HL-60/S4 (cell line): ENCODE results near the gene DAB1.

Source experiments
- in situ Hi-C: fragments of 300-500 bp; cut with MboI; formaldehyde crosslinking; loops from 2 replicates; pipeline ENCODE4 v1.14.3; 2022; ENCODE audit warnings: low sequenced_read_pairs

The DAB1 gene

GRCh38 chr1:57418971-57419370, 4.9 kb downstream of the DAB1 start:
- in situ Hi-C loops, result no loop called here

DNA sequence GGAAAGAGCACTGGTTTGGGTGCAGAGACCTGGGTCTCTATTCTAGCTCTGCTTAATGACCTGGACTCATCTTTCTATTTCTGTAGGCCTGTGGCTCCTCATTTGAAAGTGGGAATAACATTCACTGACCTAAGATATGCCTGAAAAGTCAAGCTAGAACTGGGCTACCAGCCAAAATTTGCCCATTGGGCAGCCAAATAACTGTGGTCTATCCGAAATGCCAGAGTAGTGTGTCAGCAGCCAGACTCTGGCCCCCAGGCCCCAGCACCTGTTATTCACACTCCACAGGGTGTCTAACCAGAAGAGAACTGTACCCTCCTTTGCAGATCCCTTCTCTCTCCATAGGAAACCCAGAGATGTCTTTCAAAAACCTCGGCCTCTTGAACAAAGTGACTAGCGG, 12.6 kb downstream of the DAB1 start:
- in situ Hi-C loops, result no loop called here

- in situ Hi-C loops, result no loop called here
Measured at GRCh38 chr1:57410508-57410907, 13.4 kb downstream of the DAB1 start.

DNA sequence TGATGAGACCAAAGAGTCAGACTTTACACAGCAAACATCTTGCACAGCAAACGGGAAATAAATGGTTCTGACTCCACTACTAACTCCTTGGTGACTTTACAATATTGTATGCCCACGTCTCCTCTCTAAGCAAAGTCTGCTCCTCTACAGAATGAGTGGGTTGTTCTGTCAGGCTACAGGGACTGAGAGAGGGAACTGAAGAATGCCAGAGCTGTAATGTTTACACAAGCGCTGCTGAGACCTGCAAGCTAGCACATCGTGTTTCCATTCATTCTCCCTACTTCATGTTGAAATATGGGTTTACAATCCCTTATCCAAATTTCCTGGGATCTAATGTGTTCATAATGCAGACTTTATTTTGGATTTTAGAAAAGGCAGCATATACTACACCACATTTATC, 15.9 kb downstream of the DAB1 start:
- in situ Hi-C loops, result no loop called here

GRCh38 chr1:57406428-57406970, 17.4 kb downstream of the DAB1 start:
- in situ Hi-C loops, result no loop called here

- in situ Hi-C loops, result no loop called here
Measured at GRCh38 chr1:57404884-57405283, 19.0 kb downstream of the DAB1 start.

GRCh38 chr1:57403201-57403600, 20.7 kb downstream of the DAB1 start:
- in situ Hi-C loops, result no loop called here

- in situ Hi-C loops, result no loop called here
Measured at GRCh38 chr1:57401671-57402070, 22.2 kb downstream of the DAB1 start.

GRCh38 chr1:57400048-57400447, 23.8 kb downstream of the DAB1 start:
- in situ Hi-C loops, result no loop called here

DNA sequence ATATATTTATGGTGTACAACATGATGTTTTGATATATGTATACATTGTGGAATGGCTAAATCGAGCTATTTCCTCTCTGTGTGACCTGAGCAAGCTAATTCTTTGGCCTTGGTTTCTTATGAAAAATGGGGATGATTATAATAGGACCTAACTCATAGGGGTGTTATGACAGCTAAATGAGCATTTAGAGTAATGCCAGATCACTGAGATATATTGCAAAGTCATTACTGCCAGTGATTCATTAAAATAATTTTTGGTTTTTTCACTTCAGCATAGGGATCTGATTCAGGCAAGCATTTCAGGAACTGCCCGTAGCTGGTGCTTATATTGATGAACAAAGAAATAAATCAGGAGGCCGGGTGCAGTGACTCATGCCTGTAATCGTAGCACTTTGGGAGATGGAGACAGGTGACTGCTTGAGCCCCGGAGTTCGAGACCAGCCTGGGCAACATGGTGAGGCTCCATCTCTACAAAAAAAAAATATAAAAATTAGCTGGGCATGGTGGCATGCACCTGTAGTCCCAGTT, 30.7 kb downstream of the DAB1 start:
- in situ Hi-C loops, result no loop called here

GRCh38 chr1:57385336-57385735, 38.5 kb downstream of the DAB1 start:
- in situ Hi-C loops, result no loop called here

- in situ Hi-C loops, result no loop called here
Measured at GRCh38 chr1:57384901-57385300, 39.0 kb downstream of the DAB1 start.

DNA sequence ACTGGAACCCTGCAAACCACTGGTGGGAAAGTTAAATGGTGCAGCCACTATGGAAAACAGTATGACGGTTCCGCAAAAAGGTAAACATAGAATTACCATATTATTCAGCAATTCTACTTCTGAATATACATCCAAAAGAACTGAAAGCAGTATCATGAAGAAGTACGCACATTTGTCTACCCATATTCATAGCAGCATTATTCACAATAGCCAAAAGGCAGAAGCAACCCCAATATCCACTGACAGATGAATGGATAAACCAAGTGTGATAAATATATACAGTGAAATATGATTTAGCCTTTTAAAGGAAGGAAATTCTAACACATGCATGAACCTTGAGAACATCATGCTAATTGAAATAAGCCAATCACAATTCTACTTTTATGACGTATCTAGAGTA, 39.6 kb downstream of the DAB1 start:
- in situ Hi-C loops, result no loop called here

- in situ Hi-C loops, result no loop called here
Measured at GRCh38 chr1:57381871-57382270, 42.0 kb downstream of the DAB1 start.

DNA sequence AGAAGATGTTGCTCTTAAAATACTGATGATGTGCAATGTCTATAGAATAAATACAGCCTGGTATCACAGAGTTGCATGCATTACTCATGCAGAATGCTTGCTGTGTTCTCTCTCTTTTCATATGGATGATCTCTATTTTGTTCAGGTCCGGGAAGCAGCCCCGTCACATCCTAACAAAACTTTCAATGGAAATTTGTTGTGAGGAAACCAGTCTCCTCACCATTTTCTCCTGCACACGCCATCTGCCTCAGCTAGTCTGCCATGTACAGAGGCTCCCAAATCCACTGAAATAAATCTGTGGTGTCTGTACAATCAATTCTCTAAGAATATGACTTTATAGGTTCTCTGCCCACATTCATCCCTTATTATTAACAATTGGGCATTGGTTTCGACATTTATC, 42.4 kb downstream of the DAB1 start:
- in situ Hi-C loops, result no loop called here

DNA sequence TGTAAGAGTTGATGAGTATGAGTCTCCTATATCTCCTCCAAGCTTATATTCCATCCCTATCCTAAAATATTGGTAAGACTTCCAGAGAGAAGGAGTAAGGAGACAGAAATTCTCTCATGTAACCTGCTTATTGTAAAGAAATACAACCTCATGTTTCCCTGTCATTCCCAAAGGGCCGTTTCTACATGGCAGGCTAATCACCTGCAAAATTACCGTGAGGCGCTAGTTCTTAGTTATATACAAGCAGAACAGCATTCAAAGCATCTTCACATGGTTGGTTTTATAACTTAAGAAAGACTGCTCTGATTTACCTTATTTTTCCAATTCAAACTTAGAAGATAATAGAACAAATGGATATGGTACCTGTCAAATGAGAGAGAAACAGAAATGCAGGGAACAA, 42.9 kb downstream of the DAB1 start:
- in situ Hi-C loops, result no loop called here

DNA sequence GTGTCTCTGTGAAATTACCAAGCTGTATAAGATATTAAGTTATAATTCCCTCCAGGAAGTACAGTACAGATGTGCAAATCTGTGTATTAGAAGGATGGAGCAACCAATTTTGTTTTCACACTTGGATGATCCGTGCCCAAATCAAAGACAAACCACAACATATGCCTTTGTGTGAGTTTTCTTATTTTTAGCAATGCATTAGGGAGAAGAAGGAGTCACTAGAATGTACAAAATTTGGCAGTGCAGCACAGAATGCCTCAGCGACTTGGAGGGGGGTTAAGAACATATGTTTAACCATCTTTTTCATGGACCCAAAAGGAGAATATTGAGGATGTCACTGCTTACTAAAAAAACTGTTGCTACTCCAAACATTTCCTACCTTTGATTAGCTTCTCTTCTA, 45.3 kb downstream of the DAB1 start:
- in situ Hi-C loops, result no loop called here

DNA sequence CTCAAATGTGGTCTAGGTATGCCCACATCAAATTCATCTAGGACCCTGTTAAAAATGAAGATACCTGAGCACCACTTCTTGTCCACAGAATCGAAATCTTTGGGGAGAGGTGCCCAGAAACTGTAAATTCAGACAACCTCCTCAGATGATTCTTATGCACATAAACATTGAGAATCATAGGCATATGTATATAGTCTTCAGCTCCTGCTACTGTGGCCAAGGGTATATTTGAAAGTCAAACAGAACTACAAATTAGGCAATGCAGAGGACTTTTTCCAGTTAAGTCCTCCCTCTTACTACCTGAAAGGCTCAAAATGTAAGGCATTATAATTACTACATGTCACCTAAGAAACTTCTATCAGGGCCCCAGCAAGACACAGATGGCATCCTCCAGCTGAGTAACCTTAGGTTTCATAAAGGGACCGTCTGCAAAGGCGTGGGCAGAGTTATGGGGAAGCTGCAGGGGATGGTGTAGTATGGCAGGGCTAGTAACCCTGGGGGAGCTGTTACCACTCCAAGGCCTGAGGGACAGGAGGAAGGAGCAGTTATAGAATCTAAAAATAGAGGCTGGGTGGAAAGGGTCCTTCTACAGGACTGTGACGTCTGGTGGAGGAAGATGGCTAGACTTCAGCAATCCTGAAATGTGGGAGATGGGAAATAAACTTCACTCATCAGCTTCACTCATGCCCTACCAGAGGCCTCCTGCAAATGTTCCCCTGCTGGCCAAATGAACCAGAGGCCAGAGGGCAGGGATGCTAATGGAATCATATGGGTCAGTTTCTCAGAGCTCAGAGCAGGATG, 46.3 kb downstream of the DAB1 start:
- in situ Hi-C loops, result no loop called here

DNA sequence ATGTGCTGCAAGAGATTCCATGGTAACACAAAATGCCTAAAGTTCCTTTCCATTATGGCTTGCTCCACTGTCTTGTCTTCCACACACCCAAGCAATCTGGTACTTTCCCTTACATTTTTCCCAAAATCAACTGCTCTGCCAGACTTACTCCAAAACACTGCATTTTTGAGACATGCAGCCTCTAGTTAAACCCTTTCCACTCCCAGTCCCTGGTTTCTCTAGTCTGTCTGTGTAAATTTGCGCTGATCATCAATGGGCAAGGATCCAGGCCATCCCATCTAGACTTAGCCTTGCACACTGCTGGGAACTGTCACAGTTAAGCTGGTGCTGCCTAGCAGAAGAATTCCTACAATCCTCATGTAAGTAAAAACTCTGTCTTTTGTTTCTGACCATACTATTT, 47.8 kb downstream of the DAB1 start:
- in situ Hi-C loops, result no loop called here

DNA sequence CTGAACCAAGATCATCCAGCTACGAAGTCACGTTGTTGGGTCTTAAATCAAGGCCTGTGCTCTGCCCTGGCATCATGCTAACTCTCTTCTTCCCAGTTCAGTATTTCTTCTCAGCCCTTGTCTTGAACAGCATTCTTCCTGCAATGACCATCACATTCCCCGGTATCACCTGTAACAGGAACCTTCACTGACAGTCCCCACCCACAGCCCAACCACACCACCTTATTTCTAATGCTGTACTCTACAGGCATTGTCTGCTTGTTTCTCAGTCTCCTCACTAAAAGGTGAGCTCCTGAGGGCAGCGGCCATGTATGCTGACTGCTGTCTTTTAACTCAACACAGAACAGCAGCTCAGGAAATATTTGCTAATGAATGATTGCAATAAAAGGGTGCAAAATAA, 54.0 kb downstream of the DAB1 start:
- in situ Hi-C loops, result no loop called here

DNA sequence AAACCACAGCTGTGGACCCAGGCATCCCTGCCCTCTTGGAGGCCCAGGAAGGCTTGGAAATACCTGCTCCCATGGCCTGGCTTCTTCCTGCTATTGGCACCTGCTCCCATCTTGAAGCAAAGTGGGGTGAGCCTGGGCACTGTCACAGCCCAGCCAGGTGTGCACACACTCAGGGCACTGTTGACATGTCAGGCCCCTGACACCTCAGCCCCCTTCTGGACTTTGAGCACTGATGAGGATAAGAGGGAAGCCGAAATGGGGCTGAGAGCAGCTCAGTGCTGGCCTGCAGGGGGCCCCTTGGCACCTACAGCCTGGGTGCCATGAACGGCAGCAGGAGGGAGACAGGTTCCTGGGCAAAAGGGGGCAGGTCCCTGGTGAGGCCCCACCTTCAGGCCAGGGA, 55.9 kb downstream of the DAB1 start:
- in situ Hi-C loops, result no loop called here

DNA sequence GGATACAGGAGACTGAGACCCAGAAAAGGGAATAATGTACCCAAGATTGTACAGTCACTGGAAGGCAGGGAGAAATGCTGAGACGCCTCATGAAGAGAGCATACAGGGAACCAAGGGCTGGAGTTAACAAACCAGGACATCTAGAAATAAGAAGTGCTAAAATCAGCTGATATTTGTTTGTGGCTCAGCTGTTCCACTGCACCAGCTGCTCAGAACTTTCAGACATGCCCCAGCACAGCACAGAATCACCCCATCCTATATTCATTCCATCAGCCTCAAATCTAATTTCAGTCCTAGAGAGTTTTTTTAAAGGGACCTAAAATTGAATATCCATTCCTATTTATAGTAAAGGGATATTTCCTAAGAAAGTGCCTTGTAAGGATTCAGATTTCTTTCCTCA, 60.2 kb downstream of the DAB1 start:
- in situ Hi-C loops, result no loop called here

DNA sequence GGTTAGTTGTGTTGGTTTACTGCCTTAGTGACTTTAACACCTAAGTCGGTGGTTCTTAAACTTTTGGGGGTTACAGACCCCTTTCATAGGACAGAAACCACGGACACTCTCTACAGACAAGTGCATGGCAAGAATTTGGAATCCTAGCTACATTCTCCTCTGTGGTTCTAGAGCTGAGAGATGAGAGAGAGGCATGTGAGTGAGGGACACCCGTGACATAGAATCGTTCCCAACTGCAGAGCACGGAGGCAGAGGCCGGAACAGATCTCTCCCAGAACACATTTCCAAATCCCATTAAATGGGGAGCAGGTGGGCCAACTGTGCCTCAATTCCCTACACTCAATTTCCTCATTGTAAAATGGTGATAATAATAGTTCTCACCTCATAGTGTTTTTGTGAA, 60.7 kb downstream of the DAB1 start:
- in situ Hi-C loops, result no loop called here
